ENCODE measurements around the gene BCKDHB.

BCKDHB gene

DNA sequence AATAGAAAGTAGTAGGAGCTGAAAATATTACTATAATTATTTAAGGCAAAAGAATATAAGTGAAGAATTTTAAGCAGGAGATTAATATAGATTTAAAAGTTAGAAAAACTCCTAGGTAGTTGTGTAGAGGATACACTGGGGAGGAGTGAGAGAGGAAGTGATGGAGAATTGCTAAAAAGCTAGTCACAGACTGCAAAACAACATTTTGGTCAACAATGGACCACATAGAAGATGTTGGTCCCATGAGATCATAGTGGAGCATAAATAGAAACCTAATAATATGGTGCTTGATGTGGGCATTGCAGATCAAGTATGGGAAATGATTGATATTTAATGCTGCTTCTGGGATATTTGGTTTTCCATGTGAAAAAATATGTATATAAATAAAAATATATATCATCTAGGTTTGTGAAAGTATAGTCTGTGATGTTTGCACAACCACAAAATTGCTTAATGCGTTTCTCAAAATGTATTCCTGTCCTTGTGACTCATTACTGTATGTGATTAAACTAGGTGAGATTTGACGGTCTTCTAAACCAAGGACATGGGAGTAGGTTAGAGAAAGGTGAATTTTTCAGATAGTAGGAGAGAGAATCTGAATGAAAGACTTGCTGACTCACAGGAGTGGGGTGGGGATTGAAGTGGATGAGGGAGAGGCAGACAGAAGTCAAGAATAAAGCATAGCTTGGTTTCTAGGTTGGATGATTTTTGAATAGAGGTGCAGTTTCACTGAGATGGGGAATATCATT lies 174.0 kb downstream of the BCKDHB start:
- TF ChIP-seq EZH2phosphoT487 (IDR thresholded peaks at IDR 0.05; ENCODE audit: low read length) (no peak), EZH2 (optimal IDR thresholded peaks at IDR 0.05; ENCODE audit: low read depth, low read length) (no peak)
- TF ChIP-seq, protein P1, sequence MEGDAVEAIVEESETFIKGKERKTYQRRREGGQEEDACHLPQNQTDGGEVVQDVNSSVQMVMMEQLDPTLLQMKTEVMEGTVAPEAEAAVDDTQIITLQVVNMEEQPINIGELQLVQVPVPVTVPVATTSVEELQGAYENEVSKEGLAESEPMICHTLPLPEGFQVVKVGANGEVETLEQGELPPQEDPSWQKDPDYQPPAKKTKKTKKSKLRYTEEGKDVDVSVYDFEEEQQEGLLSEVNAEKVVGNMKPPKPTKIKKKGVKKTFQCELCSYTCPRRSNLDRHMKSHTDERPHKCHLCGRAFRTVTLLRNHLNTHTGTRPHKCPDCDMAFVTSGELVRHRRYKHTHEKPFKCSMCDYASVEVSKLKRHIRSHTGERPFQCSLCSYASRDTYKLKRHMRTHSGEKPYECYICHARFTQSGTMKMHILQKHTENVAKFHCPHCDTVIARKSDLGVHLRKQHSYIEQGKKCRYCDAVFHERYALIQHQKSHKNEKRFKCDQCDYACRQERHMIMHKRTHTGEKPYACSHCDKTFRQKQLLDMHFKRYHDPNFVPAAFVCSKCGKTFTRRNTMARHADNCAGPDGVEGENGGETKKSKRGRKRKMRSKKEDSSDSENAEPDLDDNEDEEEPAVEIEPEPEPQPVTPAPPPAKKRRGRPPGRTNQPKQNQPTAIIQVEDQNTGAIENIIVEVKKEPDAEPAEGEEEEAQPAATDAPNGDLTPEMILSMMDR (IDR thresholded peaks at IDR 0.05; ENCODE audit: low read length): no peak
- Histone ChIP-seq H3F3A (ENCODE audit: insufficient read depth, low read length) (no peaks in the 10 kb centered on the region), H4K20me1 (ENCODE audit: insufficient read depth, low read length) (no peaks in the 10 kb centered on the region), H3K4me3 (ENCODE audit: low read length) (no peak overlapping the region), H3K4me2 (ENCODE audit: low read depth, low read length) (no peak overlapping the region), H3K27me3 (replicated peaks; ENCODE audit: insufficient read depth, low read length) (no peaks in the 10 kb centered on the region), H3K79me2 (ENCODE audit: low read length) (no peaks in the 10 kb centered on the region), H3K9me2 (replicated peaks; ENCODE audit: insufficient read depth, low read length) (no peaks in the 10 kb centered on the region), H3K4me1 (ENCODE audit: low read length) (no peaks in the 10 kb centered on the region), H3K36me3 (replicated peaks; ENCODE audit: insufficient read depth, low read length) (no peaks in the 10 kb centered on the region), H3K27ac (ENCODE audit: low read length) (no peak overlapping the region), H3K9ac (ENCODE audit: low read length) (no peak overlapping the region), H3K9me3 (replicated peaks; ENCODE audit: insufficient read depth, low read length) (no peaks in the 10 kb centered on the region), H2AFZ (ENCODE audit: low read length) (no peak overlapping the region)
- DNase-seq: no peak

DNA sequence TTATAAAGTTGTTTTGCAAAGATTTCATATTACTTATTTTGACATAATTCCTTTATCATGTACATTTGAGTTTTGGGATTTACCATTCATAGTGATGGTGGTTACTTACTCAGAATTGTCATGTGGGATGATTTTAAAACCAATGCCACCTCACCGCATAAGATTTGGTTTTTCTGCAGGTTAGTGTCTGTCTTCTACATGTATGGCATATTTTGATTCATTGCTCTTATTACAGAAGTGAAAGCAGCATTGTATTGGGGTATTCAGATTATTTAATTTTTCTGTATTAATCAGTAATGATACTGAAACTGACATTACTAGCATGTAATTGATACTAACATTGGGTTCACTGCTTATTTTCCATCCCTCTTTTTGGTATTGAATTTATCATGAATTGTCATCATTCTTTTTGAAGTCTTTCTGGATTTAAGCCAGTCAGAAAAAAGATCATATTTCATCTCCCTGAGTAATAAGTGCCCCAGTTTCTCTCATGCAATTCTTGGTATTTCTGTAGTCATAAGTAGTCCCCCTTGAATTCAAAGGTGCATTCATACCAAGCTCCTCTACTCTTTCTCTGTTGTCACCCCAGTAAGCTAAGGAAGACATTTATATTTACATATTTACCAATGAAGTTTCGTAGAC lies 176.6 kb downstream of the BCKDHB start:
- Histone ChIP-seq H3K79me2 (ENCODE audit: low read length) (no peaks in the 10 kb centered on the region), H4K20me1 (ENCODE audit: insufficient read depth, low read length) (no peaks in the 10 kb centered on the region), H3K36me3 (replicated peaks; ENCODE audit: insufficient read depth, low read length) (no peaks in the 10 kb centered on the region), H2AFZ (ENCODE audit: low read length) (no peak overlapping the region), H3K4me3 (ENCODE audit: low read length) (no peak overlapping the region), H3K9me2 (replicated peaks; ENCODE audit: insufficient read depth, low read length) (no peaks in the 10 kb centered on the region), H3K4me1 (ENCODE audit: low read length) (no peaks in the 10 kb centered on the region), H3K9me3 (replicated peaks; ENCODE audit: insufficient read depth, low read length) (no peaks in the 10 kb centered on the region), H3K4me2 (ENCODE audit: low read depth, low read length) (no peak overlapping the region), H3K27ac (ENCODE audit: low read length) (no peak overlapping the region), H3F3A (ENCODE audit: insufficient read depth, low read length) (no peaks in the 10 kb centered on the region), H3K9ac (ENCODE audit: low read length) (no peak overlapping the region), H3K27me3 (replicated peaks; ENCODE audit: insufficient read depth, low read length) (no peaks in the 10 kb centered on the region)
- no peak for DNase-seq
- TF ChIP-seq EZH2 (optimal IDR thresholded peaks at IDR 0.05; ENCODE audit: low read depth, low read length): no peak
- TF ChIP-seq, protein P1 (IDR thresholded peaks at IDR 0.05; ENCODE audit: low read length): no peak
- no peak for TF ChIP-seq EZH2phosphoT487 (IDR thresholded peaks at IDR 0.05; ENCODE audit: low read length)

DNA sequence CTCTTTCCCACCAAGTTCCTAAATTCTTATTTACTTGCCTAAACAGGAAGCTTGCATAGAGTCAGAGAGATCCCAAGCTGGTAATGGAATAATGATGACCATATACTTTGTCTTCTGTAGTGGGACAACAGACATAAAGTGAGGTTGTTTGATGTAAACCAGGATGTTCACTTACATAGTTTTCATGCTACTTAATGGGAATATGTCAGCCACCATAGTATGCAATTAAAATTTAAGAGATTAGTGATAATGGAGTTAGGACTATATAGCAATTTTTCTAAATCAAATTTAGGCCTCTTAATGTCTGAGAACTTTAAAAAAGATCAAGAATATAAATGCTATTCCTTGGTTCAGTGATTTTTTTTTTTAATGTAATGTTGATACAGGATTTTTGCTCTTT lies 180.6 kb downstream of the BCKDHB start:
- H4K20me1 ChIP-seq (ENCODE audit: insufficient read depth, low read length): no peaks in the 10 kb centered on the region
- no peaks in the 10 kb centered on the region for H3K79me2 ChIP-seq (ENCODE audit: low read length)
- no peak for DNase-seq
- no peak overlapping the region for H3K9ac ChIP-seq (ENCODE audit: low read length)
- H3F3A ChIP-seq (ENCODE audit: insufficient read depth, low read length): no peaks in the 10 kb centered on the region
- H2AFZ ChIP-seq (ENCODE audit: low read length): no peak overlapping the region
- no peaks in the 10 kb centered on the region for H3K9me3 ChIP-seq (replicated peaks; ENCODE audit: insufficient read depth, low read length)
- H3K27ac ChIP-seq (ENCODE audit: low read length): no peak overlapping the region
- no peak overlapping the region for H3K4me2 ChIP-seq (ENCODE audit: low read depth, low read length)
- no peak overlapping the region for H3K4me3 ChIP-seq (ENCODE audit: low read length)
- H3K36me3 ChIP-seq (replicated peaks; ENCODE audit: insufficient read depth, low read length): no peaks in the 10 kb centered on the region
- no peaks in the 10 kb centered on the region for H3K9me2 ChIP-seq (replicated peaks; ENCODE audit: insufficient read depth, low read length)
- H3K27me3 ChIP-seq (replicated peaks; ENCODE audit: insufficient read depth, low read length): no peaks in the 10 kb centered on the region
- H3K4me1 ChIP-seq (ENCODE audit: low read length): no peaks in the 10 kb centered on the region
- no peak for TF ChIP-seq EZH2phosphoT487 (IDR thresholded peaks at IDR 0.05; ENCODE audit: low read length)
- TF ChIP-seq, protein P1 (IDR thresholded peaks at IDR 0.05; ENCODE audit: low read length): no peak
